Gastrocnemius medialis (tissue), 4 donors: ENCODE results near the gene NAV2. TPM values are rescaled to one million over a fixed set of nuclear protein-coding genes. Genes with fewer than 3 reads are reported as not detected.

ENCODE experiments used
- ATAC-seq, 2 donors: fragments of 150-250 bp; one replicate each; pipeline ENCODE4 v1.9.1; 2016
- DNase-seq, 2 donors: peaks; one replicate each; pipeline ENCODE4 v3.0.0-alpha.2; 2019
- H3K27ac ChIP-seq, 4 donors: fragments of 200-600 bp; sonication (generic); 1 replicate in 1 of 4; 2 replicates in 3 of 4; pipeline ENCODE4 v1.5.1; 2016 to 2018; ENCODE audit warnings: mild to moderate bottlenecking in 2 of 4, moderate library complexity in 1 of 4
- H3K27me3 ChIP-seq, 3 donors: fragments of 200-600 bp; sonication (generic) in 2 of 3; 1 replicate in 1 of 3; 2 replicates in 2 of 3; pipeline versions ENCODE4 v1.5.1 to v1.6.0; 2016 to 2019; ENCODE audit warnings: mild to moderate bottlenecking in 1 of 3, moderate library complexity in 1 of 3
- H3K36me3 ChIP-seq, 2 donors: fragments of 200-600 bp; sonication (generic) in 1 of 2; one replicate each; pipeline ENCODE4 v1.5.1; 2017 to 2018
- H3K4me1 ChIP-seq, 2 donors: fragments of 200-600 bp; sonication (generic) in 1 of 2; one replicate each; pipeline ENCODE4 v1.5.1; 2016 to 2017; ENCODE audit warnings: mild to moderate bottlenecking in 2 of 2
- H3K4me3 ChIP-seq, 4 donors: fragments of 200-600 bp; sonication (generic) in 3 of 4; 1 replicate in 1 of 4; 2 replicates in 3 of 4; pipeline ENCODE4 v1.5.1; 2016 to 2019; ENCODE audit warnings: mild to moderate bottlenecking in 2 of 4
- H3K9me3 ChIP-seq, 3 donors: fragments of 200-600 bp; sonication (generic) in 2 of 3; 1 replicate in 1 of 3; 2 replicates in 2 of 3; pipeline ENCODE4 v1.5.1; 2016 to 2019
- POLR2A ChIP-seq, 2 donors: fragments of 450-650 bp; IDR thresholded peaks; one replicate each; pipeline ENCODE4 v1.6.1; 2017; ENCODE audit warnings: antibody characterized with exemption in 2 of 2, mild to moderate bottlenecking in 2 of 2, moderate library complexity in 2 of 2
- in situ Hi-C, 4 donors: fragments of 200-750 bp; cut with MboI; loops; one replicate each; pipeline versions ENCODE4 v1.15.0 to v1.8.0; 2017; ENCODE audit warnings: low sequenced_read_pairs in 4 of 4
- intact Hi-C: fragments of 100-400 bp; cut with DNase I; formaldehyde crosslinking; loops from one replicate; pipeline ENCODE4 v1.15.1; 2023; ENCODE audit warnings: low total_unique reads
- total RNA-seq, 4 donors: library from RNA; depleted of rRNA; stranded (reverse); fragments of >200 nt; gene quantifications; one replicate each; pipeline versions ENCODE4 v1.1.0 to v1.2.3, GENCODE V29; 2016
- TF ChIP-seq, protein P1 (sequence below), 5 experiments: fragments of 450-650 bp in 3 of 5; fragments of 200-600 bp in 2 of 5; sonication (generic) in 2 of 5; IDR thresholded peaks in 4 of 5; conservative IDR thresholded peaks in 1 of 5; 1 replicate in 4 of 5; 2 replicates in 1 of 5; pipeline ENCODE4 v1.5.1; 2016 to 2019; ENCODE audit warnings: antibody characterized with exemption in 5 of 5, mild to moderate bottlenecking in 3 of 5, moderate library complexity in 3 of 5

The NAV2 gene
- total RNA-seq, 4 donors from 2014 or later = 3.2 to 7.7 (median 5.5) TPM

DNA sequence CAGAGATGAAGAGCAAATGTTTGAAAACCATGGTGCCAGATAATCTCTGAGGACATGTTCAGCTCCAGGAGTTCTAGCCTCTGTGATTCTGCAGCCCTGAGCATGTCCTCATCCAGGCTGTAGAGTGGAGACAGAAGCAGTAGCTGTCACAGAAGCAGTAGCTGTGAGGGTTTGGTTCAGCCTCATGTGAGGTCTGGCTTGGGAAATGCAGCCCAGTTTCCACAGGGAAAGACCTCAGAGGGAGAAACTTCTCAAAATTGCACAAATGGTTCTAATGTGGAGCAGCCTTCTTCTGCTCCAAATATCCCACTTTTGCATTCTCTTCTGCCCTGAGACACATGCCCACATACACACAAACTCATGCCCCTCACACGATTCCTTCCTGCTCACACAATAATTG, 399.2 kb downstream of the NAV2 start:
- DNase-seq (no peak), ATAC-seq (no peak)
- peaks cover 0 to 8% of the 10 kb centered on the region in 2 donors for H3K36me3 ChIP-seq
- H3K4me1 ChIP-seq = peaks cover 8 to 9% of the 10 kb centered on the region in 2 donors
- intact Hi-C loops = loop anchor here (2.0 kb wide), 1 partner anchor 161 kb away; no protein-coding TSS in a partner anchor
- no peaks in the 10 kb centered on the region for H3K9me3 ChIP-seq
- TF ChIP-seq, protein P1, sequence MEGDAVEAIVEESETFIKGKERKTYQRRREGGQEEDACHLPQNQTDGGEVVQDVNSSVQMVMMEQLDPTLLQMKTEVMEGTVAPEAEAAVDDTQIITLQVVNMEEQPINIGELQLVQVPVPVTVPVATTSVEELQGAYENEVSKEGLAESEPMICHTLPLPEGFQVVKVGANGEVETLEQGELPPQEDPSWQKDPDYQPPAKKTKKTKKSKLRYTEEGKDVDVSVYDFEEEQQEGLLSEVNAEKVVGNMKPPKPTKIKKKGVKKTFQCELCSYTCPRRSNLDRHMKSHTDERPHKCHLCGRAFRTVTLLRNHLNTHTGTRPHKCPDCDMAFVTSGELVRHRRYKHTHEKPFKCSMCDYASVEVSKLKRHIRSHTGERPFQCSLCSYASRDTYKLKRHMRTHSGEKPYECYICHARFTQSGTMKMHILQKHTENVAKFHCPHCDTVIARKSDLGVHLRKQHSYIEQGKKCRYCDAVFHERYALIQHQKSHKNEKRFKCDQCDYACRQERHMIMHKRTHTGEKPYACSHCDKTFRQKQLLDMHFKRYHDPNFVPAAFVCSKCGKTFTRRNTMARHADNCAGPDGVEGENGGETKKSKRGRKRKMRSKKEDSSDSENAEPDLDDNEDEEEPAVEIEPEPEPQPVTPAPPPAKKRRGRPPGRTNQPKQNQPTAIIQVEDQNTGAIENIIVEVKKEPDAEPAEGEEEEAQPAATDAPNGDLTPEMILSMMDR (IDR thresholded peaks at IDR 0.05 in 4 of 5, conservative IDR thresholded peaks at IDR 0.05 in 1 of 5) = no peak
- TF ChIP-seq POLR2A (IDR thresholded peaks at IDR 0.05) = no peak
- in situ Hi-C loops = loop anchor here in 1 of 4 donors (5.0 kb wide), 1 partner anchor 160 kb away; no protein-coding TSS in a partner anchor
- no peak overlapping the region for H3K4me3 ChIP-seq
- no peaks in the 10 kb centered on the region for H3K27me3 ChIP-seq
- H3K27ac ChIP-seq = peak overlapping the region in 3 of 4 donors; percentile 38 to 67 (median 43)

DNA sequence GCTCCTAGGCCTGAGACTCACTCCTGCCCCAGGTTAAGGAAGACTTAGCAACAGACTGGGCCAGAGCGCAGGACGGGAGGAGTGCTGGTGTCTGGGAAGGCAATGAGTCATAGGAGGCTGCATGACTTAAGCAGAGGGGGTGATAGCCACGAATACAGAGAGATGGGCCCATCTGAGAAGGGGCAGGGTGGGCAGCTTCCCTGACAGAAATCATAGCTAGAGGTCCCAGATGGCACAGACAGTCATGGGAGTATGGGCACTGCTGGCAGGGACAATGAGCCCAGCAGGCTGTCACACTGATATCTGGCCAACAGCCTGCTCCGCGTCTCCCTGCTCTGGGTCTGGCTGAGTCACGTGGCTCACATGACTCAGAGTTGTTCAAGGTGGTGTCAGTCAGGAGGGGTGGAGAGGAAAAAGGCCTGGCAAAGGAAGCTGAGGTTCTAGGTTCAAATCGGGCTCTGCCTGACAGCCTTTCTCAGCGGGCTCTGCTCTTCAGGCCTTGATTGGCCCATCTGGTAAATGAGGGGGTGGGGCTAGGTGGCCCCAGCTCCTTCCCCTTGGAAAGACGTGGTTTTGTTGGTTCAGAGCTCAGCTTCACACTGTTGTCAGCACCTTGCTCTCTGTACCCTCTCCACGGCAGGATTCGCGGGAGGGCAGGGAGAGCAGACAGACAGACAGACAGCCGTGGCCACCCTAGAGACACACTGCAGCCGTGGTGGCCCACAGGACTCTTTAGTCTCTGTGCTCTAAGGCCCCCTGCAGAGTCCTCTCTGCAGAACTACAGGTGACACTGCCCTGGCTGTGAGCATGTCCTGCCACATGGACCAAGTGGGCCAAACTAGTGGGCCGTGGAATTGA, 399.9 kb downstream of the NAV2 start:
- Histone ChIP-seq H3K9me3 (no peaks in the 10 kb centered on the region), H3K27me3 (no peaks in the 10 kb centered on the region), H3K4me1 (peaks cover 8 to 9% of the 10 kb centered on the region in 2 donors), H3K36me3 (peaks cover 0 to 8% of the 10 kb centered on the region in 2 donors), H3K27ac (peak overlapping the region in 3 of 4 donors; percentile 38 to 67 (median 43)), H3K4me3 (peak overlapping the region in 1 of 4 donors; percentile 21)
- in situ Hi-C loops = loop anchor here in 1 of 4 donors (5.0 kb wide), 1 partner anchor 160 kb away; no protein-coding TSS in a partner anchor
- TF ChIP-seq, protein P1 (IDR thresholded peaks at IDR 0.05 in 4 of 5, conservative IDR thresholded peaks at IDR 0.05 in 1 of 5) = no peak
- TF ChIP-seq POLR2A (IDR thresholded peaks at IDR 0.05) = no peak
- DNase-seq = peak; percentile 54 to 65
- intact Hi-C loops = no loop called here
- ATAC-seq = peak; percentile 89 to 91

DNA sequence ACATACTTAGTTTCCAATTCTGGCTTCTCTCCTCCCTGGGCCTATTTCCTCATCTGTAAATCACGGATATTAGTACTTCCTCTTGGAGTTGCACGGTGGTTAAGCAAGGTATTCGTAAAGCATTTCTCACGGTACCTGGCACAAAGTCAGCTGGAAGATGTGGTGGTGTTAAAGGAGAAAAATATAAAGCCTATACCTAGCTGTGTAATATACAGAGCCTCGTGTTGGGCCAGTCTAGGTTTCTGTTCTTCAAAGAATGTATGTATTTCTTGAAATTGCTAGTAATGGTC, 400.5 kb downstream of the NAV2 start:
- Histone ChIP-seq H3K4me1 (peaks cover 8 to 9% of the 10 kb centered on the region in 2 donors), H3K9me3 (no peaks in the 10 kb centered on the region), H3K27ac (peak overlapping the region in 1 of 4 donors; percentile 67), H3K36me3 (peaks cover 0 to 8% of the 10 kb centered on the region in 2 donors), H3K27me3 (no peaks in the 10 kb centered on the region), H3K4me3 (no peak overlapping the region)
- DNase-seq (no peak), ATAC-seq (no peak)
- in situ Hi-C loops = loop anchor here in 1 of 4 donors (5.0 kb wide), 1 partner anchor 161 kb away; no protein-coding TSS in a partner anchor
- intact Hi-C loops = no loop called here
- TF ChIP-seq, protein P1 (IDR thresholded peaks at IDR 0.05 in 4 of 5, conservative IDR thresholded peaks at IDR 0.05 in 1 of 5) = no peak
- TF ChIP-seq POLR2A (IDR thresholded peaks at IDR 0.05) = no peak

DNA sequence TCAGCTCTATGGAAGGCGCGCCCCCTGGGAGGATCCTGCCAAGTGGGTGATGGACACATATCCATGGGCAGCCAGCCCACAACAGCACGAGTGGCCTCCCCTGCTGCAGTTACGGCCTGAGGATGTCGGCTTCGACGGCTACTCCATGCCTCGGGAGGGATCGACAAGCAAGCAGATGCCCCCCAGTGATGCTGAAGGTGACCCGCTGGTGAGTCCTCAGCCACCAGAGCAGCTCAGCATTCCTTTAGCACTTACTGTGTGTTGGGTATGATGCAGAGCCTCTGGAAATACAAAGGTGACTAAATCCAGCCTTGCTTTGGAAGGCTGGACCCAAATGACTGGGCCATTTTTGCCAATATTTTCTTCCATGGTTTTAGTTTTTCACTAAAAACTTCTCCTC, 402.0 kb downstream of the NAV2 start:
- no peak for TF ChIP-seq POLR2A (IDR thresholded peaks at IDR 0.05)
- TF ChIP-seq, protein P1 (IDR thresholded peaks at IDR 0.05 in 4 of 5, conservative IDR thresholded peaks at IDR 0.05 in 1 of 5) = no peak
- Histone ChIP-seq H3K27me3 (no peaks in the 10 kb centered on the region), H3K27ac (no peak overlapping the region), H3K4me3 (no peak overlapping the region), H3K36me3 (peaks cover 0 to 8% of the 10 kb centered on the region in 2 donors), H3K9me3 (no peaks in the 10 kb centered on the region), H3K4me1 (peaks cover 8 to 9% of the 10 kb centered on the region in 2 donors)
- intact Hi-C loops = no loop called here
- in situ Hi-C loops = loop anchor here in 1 of 4 donors (5.0 kb wide), 1 partner anchor 162 kb away; no protein-coding TSS in a partner anchor
- ATAC-seq = no peak
- DNase-seq = no peak
